HG03460 (cell line): ENCODE data around the gene DLG1.

Experiments used
- ATAC-seq: cut with Tn5 transposase; IDR thresholded peaks from one replicate; pipeline ENCODE4 v1.9.1; 2021; ENCODE audit not compliant: unreplicated experiment

Gene DLG1

DNA sequence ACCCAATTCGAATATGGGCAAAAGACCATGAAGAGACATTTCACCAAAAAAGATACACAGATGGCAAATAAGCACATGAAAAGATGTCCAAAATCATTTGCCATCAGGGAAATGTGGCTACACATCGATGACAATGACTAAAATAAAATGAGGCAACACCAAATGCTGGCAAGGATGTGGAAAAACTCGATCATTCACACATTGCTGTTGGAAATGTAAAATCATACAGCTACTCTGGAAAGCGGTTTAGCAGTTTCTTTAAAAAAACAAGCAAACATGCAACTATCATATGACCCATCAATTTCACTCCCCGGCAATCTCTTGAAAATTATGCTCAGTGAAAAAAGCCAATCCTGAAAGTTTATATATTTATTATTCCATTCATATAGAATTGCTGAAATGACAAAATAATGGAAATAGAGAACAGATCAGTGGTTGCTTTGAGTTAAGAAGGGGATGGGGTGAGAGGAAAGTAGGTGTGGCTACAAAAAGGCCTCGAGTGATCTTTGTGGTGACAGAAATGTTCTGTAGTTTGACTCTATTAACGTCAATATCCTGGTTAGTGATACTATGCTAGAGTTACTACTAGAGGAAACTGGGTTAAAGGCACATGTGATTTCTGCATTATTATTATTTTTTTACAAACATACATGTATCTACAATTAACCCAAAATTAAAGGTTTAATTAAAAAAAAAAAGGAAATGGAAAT, 45.0 kb downstream of the DLG1 start:
- no peak for ATAC-seq

DNA sequence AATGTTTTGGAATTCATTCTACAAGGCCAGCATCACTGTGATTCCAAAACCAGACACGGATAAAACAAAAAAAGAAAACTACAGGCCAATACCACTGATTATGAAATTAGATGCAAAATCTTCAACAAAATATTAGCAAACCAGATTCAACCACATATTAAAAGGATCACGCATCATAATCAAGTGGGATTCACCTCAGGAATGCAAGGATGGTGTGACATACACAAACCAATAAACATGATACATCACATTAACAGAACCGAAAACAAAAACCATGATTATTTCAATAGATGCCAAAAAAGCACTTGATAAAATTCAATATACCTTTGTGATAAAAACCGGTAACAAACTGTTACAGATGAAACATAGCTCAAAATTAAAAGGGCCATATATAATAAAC, 48.9 kb downstream of the DLG1 start:
- ATAC-seq = no peak

DNA sequence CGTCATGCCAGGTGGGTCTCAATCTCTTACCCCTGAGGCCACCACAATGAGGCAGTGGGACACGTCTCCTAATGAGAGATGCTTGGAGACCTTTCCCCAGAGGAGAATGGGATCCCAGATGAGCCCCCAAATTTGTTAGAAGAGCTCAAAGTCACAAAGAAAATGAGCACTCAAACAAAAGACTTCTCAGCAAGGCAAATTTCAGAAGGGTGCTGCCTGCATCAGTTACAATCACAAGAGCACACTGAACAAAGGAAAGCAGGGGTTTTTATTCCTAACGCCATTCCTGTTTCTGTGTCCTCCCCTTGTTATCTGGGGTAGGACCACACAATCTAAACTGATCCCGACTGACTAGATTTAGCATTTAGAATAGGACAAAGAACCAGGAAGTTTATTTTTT, 50.1 kb downstream of the DLG1 start:
- no peak for ATAC-seq

DNA sequence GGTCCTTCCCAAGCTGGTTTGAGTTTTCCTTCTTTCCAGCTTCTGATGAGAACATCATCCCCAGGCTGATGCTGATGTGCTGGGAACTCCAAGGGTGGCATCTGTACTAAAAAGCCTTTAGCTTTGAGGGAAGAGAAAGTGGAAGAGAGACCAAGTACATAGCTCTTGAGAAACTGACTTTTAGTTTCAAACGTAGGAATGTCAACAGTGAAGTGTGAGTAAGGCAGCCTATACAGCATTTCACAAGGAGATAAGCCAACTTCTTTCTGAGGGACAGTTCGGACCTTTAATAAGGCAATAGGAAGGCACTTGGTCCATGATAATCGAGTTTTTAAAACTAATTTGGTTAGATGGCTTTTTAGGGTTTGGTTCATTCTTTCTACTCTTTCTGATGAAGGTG, 53.7 kb downstream of the DLG1 start:
- no peak for ATAC-seq

DNA sequence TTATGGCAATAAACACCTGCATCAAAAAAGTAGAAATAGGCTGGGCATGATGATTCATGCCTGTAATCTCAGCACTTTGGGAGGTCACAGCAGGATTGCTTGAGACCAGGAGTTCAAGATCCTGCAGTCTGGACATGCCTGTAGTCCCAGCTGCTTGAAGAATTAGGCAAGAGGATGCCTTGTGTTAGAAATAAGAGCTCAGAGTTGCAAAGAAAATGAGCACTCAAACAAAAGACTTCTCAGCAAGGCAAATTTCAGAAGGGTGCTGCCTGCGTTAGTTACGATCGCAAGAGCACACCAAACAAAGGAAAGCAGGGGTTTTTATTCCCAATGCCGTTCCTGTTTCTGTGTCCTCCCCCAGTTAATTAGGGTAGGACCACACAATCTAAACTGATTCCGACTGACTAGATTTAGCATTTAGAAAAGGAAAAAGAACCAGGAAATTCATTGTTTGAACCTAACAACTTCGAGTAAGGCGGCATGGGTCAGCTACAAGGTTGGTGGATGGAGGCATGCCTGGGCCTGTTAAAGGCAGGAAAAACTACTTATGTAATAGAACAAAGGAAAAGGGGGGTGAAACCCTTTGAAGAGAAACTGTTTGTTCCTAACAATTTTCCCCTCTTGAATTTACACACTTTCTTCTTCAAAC, 55.5 kb downstream of the DLG1 start:
- no peak for ATAC-seq

DNA sequence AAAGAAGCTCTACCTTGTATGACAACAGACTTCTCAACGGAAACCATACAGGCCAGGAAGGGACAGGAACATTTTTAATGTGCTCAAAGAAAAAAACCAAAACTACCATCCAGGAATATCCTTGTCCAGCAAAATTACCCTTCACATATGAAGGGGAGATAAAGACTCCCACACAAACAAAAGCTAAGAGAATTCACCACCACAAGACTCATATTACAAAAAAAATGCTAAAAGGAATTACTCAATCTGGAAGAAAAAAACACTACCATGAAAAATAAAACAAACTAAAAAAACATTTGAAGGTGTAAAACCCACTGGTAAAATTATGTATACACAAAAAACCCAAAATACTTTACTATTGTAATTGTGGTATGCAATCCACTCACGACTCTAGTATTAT, 57.2 kb downstream of the DLG1 start:
- ATAC-seq = no peak

DNA sequence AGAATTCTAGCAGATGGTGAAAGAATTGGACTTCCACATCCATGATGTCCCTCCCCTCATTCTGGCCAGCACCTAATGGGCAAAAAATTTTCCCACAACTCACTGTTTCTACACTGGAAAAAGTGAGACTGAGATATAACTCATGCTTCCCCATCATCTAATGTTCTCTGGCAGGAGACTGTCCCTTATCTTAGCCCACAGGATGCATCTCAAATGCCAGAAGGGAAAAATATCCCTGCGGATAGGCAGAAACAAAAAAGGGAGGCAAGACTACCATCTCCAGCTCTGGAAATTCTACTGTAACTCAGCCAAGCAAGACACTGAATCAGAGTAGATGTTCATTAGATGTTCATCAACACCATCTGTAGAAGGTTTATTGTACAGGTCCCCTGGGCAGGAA, 58.6 kb downstream of the DLG1 start:
- no peak for ATAC-seq

DNA sequence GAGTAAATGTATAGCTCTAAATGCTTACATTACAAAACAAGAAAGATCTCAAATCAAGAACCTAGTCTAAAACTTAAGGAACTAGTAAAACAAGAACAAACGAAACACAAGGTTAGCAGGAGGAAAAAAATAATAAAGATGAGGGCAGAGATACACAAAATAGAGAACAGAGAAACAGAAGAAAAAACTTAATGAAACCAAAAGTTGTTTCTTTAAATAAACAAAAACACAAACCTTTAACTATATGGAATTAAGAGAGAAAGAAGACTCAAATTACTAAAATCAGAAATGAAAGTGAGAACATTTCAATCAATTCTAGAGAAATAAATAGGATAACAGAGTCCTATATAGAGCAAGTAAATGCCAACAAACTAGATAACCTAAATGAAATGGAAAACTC, 59.6 kb downstream of the DLG1 start:
- no peak for ATAC-seq

DNA sequence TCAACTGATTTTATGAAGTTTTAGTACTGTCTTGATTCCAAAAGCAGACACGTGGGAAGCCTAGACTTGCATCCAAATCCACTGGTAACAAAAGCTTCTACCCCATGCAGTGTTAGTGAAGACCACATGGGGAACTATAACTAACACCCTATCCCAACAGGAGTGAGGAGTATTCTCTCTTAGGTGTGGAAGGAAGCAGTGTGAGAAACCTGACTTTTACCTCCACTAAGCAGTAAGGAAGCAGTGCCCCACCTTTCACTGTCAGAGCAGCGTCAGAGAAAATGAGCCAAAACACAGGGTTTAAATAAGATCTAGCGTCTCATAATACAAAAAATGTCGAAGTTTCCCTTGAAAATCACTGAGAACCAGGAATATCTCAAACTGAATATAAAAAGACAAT, 60.5 kb downstream of the DLG1 start:
- no peak for ATAC-seq

DNA sequence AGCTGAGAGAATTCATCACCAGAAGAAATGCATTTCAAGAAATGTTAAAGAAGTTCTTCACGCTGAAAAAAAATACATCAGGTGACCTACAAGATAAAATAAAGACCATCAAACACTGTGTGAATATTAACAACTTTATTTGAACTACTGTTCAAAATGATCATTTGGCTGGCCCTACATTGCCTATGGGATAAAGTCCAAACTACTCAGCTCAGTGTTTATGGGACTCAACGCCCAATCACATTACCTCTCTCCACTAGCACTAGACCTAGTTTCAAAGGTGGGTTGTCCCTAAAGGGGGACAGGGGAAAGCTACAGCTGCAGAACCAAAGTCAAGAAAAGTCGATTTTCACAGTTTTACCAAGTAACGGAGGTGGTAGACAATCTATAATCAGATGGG, 62.0 kb downstream of the DLG1 start:
- no peak for ATAC-seq

DNA sequence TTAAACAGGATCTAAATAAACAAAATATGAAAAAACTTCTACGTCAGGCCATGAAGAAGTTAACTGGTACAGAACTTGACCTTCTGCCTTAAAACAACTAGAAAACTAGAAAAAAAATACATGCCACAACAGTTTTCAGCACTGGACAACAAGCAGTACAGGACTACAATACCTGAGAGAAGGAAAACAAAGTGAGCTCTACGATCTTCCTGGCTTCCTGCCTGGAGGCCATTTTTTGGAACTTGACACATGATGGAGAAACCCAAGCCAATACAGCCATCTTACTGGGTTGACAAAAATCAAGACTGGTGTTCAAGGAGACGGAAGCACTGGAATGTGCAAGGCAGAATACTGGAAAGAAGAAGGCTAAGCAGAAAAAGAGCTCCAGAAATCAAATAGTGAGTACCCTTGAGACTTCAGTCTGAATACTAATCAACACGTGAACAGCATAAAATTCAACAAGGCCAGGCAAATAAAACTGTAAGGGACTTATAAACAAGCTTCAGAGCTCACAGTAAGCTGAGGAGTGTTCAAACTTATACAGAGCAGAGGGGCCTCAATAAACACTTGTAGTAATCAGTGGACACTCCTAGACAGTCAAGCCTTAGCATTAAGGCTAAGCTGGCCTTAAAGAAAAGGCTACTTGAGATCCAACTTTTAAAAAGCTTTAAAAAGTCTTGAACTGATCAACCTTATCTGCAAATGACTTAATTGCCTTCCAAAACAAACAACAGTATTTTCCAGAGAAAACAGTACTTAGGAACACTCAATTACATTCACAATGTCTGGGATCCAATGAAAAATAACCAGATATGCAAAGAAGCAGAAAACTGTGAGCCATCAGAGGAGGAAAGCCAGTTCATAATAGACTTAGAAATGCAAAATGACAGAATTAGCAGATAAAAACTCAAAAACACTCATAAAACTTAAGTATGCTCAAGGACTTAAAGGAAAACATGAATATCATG, 63.2 kb downstream of the DLG1 start:
- no peak for ATAC-seq

DNA sequence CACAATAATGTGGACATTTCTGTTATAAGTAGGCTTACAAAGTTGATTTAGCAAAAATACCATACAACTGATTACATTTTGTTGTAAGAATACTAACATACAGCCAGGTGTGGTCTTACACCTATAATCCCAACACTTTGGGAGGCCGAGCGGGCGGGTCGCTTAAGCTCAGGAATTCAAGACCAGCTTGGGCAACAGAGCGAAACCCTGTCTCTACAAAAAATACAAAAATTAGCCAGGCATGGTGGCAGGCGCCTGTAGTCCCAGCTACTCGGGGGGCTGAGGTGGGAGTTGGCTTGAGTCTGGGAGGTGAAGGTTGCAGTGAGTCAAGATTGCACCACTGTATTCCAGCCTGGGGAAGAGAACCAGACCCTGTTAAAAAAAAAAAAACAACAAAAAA, 67.1 kb downstream of the DLG1 start:
- no peak for ATAC-seq

DNA sequence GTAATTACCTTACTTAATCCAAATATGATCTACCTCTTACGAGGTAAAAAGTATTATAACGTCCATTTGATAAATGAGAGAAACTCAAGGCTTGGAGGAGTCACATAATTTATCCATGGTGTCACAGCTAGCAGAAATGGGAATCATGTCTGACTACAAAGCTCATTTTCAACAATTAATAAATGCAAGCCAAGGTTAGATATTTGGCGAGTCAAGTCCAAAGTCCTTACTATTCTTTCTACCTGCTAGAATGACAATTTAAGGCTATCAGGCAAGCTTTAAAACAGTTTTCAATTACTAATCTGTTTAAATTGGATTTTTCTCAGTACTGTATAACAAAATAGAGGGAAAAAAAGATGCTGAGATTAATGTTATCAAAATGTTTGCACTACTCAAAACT, 68.6 kb downstream of the DLG1 start:
- no peak for ATAC-seq

DNA sequence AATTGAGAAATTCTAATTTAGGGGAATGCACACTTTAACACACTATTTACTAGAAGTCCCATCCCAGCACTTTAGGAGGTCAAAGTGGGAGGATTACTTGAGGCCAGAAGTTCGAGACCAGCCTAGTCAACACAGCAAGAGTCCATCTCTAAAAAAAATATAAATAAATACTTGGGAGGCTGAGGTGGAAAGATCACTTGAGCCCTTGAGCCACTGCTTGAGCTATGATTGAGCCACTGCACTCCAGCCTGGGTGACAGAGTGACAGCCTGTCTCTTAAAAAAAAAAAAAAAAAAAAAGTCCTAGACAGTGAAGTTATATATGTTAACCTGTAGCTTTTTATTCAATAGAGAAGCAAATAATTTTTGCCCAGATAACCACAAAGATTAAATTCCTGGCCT, 69.2 kb downstream of the DLG1 start:
- no peak for ATAC-seq

DNA sequence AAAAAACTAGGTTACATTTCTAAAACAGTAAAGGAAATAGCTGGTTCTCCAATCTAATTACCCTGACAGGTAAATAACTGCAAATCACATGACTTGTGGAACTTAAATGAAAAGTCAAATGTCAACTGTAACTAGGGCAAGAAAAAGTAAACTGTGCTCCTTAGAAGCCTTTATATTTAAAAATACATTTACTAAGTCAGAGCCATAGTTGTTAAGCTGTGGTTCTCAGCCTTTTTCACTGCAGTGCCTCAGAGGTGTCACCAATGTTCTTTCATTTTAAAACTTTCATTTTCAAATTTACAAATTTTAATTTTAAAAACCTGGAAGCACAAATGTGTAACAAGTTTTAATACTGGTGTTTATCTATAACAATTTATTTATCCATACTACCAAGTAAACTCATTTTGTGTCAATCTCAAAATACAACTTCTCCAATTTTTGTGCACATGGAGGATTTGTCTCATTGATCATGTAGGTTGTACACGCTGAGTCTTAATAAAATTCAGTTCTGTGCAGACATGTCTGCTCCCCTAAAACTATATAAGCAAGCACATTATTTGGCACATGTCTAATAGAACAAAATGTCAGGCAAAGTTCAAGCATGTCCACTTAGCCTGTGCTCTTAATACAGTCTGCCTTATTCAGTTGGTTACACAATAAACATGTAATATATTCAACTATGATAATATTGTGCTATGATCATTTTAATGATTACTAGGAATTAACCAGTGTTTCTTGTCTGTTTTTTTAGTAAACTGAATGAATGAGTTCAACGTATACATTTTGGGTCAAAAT, 70.4 kb downstream of the DLG1 start:
- ATAC-seq = no peak

DNA sequence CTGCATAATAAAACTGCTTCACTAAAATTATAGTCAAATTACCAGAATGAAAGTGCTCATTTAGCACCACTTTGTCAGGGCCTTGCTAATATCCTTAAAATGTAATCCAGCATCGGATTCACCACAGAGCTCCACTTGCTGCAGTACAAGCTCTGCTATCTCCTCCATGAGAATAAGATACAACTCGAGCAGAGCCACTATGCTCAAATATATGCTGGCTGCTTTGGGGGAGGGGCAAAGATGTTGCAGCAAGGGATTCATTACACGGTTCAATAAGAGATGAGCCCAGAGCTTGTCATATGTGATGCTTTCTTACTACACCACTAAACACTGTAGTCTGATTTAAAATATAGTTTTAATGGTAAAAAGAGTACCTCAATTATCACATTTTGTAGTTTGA, 72.2 kb downstream of the DLG1 start:
- ATAC-seq = no peak

DNA sequence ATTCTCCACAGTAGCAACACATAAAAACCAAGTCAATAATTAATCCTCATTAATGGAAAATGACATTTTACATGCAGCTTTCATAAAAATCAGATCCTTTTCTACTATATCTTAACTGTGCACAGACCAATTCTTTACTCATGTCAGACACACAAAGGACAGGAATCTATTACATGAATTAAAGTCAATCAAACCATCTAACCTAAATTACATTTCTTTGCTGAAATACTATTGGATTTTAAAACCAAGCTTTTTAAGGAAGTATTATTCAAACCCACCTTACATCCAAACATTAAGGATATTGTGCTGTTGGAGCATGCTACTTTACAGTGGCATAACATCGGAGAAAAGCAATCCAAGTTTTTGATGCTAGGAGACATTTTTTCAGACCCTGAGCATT, 72.8 kb downstream of the DLG1 start:
- ATAC-seq = no peak

DNA sequence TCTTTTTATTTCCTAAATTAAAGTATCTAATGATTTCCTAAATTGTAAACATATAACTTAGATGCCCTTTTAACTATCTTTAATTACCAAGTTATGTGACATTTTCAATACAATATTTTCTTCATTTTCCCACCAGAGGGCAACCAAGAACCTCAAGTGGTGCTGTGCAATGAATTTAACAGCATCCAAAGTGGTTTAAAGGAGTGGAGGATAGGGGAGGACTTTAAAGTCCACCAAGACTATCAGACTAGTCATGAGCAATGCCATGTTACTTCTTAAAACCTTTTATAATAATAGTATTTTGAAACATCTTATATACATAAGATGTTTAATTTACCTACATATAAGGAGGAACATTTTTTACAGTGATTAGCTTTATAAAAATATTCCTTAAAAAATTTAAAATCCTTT, 74.4 kb downstream of the DLG1 start:
- no peak for ATAC-seq

DNA sequence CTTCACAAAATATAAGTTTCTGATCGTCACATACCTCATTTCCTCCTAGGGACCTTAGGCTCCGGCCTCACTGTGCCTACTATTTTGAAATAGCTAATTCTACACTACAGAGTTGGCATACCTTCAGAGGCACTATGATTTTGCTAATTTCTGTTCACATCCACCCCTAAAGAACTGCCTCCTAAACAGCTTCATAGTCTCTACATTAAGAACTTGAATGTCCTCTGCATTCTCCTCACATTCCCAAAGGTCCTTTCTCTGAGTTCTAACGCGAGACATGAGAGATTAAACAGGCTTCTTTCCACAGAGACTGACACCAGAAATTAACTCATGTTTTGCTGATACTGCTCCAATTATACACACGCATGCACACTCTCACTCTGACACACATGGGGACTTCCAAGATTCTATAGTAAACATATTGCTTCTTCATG, 75.5 kb downstream of the DLG1 start:
- ATAC-seq = no peak

DNA sequence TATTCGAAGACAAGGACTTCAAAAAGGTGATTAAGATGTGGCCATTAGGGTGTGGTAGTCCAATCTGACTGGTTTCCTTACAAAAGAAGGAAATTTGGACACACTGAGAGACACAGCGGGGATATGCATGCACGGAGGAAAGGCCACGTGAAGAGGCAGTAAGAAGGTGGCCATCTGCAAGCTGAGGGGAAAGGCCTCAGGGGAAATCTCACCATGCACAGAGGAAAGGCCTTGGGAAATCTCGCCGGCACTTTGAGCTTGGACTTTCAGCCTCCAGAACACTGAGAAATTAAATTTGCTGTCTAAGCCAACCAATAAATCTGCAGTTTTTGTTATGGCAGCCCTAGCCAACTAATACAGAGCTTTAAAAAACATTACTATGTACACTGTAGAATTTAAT, 78.8 kb downstream of the DLG1 start:
- no peak for ATAC-seq

DNA sequence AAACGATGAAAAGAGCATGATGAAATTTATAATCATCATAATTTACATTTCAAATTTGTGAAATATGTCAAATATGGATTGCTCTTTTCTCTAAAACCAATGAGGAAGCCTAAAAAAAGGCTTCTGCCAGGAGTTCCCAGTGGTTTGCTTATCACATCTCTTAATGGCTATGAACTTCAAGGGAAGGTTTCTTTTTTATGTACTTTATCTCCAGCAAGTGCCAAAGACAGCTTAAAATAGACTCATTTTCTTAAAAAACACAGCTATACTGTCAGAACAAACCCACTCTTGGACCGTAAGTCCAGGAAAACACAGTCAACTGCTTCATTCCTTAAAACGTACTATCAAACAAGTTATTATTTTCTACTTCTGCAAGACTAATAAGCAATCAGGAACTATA, 80.2 kb downstream of the DLG1 start:
- no peak for ATAC-seq
